Upper lobe of left lung (tissue), 4 donors: Measurements from ENCODE around the gene CCNJL.

Experiments
- POLR2A ChIP-seq, 4 donors: fragments of 450-650 bp; IDR thresholded peaks; one replicate each; pipeline ENCODE4 v1.5.1; 2016 to 2017; ENCODE audit warnings: antibody characterized with exemption in 4 of 4, mild to moderate bottlenecking in 2 of 4
- TF ChIP-seq, protein P1 (sequence below), 6 experiments: fragments of 450-650 bp in 4 of 6; fragments of 200-600 bp in 2 of 6; sonication (generic) in 2 of 6; IDR thresholded peaks; one replicate each; pipeline ENCODE4 v1.5.1; 2016 to 2019; ENCODE audit warnings: antibody characterized with exemption in 6 of 6

- TF ChIP-seq POLR2A (IDR thresholded peaks at IDR 0.05) = no peak
- TF ChIP-seq, protein P1, sequence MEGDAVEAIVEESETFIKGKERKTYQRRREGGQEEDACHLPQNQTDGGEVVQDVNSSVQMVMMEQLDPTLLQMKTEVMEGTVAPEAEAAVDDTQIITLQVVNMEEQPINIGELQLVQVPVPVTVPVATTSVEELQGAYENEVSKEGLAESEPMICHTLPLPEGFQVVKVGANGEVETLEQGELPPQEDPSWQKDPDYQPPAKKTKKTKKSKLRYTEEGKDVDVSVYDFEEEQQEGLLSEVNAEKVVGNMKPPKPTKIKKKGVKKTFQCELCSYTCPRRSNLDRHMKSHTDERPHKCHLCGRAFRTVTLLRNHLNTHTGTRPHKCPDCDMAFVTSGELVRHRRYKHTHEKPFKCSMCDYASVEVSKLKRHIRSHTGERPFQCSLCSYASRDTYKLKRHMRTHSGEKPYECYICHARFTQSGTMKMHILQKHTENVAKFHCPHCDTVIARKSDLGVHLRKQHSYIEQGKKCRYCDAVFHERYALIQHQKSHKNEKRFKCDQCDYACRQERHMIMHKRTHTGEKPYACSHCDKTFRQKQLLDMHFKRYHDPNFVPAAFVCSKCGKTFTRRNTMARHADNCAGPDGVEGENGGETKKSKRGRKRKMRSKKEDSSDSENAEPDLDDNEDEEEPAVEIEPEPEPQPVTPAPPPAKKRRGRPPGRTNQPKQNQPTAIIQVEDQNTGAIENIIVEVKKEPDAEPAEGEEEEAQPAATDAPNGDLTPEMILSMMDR (IDR thresholded peaks at IDR 0.05) = no peak
Measured at GRCh38 chr5:160250226-160250625, 62.1 kb downstream of the CCNJL start.
